ENCODE measurements around the gene TMEM151A. TPM values are rescaled to one million over a fixed set of nuclear protein-coding genes. Genes with fewer than 3 reads are reported as not detected.

The TMEM151A gene
- total and polyA plus RNA-seq, 8 donors = 0.46 to 19.6 (median 2.8) TPM; not detected in 2

DNA sequence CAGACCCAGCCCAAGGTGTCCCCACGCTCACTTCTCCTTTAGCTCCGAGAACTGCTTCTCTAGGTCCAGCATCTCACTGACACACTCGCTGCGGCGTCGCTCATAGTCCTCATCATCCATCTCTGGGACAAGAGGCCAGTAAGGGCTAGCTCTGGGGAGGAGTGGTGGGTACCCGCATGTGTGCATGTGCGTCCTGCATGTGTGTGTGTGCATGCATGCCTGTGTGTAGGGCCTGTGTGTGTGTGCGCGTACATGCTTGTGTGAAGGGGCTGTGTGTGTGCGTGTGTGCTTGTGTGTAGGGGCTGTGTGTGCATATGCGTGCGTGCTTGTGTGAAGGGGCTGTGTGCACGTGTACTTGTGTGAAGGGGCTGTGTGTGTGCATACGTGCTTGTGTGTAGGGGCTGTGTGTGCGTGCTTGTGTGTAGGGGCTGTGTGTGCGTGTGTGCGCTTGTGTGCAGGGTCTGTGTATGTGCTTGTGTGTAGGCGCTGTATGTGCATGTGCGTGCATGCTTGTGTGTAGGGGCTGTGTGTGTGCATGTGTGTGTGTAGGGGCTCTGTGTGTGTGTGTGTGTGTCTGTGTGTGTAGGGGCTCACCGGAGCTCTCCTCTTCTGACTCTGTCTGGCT, 49.9 kb downstream of the TMEM151A start:
- DNase-seq = no peak
- H3K27ac ChIP-seq = no peak overlapping the region
- WGBS, 5 donors = 89 to 97% (median 95%) methylated on average over 21 of the region's 21 CpGs
- no peak overlapping the region for H3K4me3 ChIP-seq
- no peak for TF ChIP-seq POLR2A (IDR thresholded peaks at IDR 0.05)
- no peak for TF ChIP-seq EP300 (IDR thresholded peaks at IDR 0.05)
- TF ChIP-seq POLR2AphosphoS5 (IDR thresholded peaks at IDR 0.05) = no peak
- no peaks in the 10 kb centered on the region for H3K27me3 ChIP-seq
- peaks cover 48 to 60% (median 58%) of the 10 kb centered on the region in 4 donors for H3K36me3 ChIP-seq
- peaks cover 37 to 49% (median 43%) of the 10 kb centered on the region in 4 donors for H3K4me1 ChIP-seq
- H3K9me3 ChIP-seq = no peaks in the 10 kb centered on the region
- intact Hi-C loops (cut with DNase I; ENCODE audit: low total_unique reads) = no loop called here

- WGBS, 5 donors = 89 to 93% (median 90%) methylated on average over 8 of the region's 8 CpGs
- Histone ChIP-seq H3K27ac (no peak overlapping the region), H3K27me3 (no peaks in the 10 kb centered on the region), H3K4me1 (peaks cover 34 to 48% (median 41%) of the 10 kb centered on the region in 4 donors), H3K36me3 (peaks cover 41 to 48% (median 46%) of the 10 kb centered on the region in 4 donors), H3K9me3 (no peaks in the 10 kb centered on the region), H3K4me3 (no peak overlapping the region)
- TF ChIP-seq EP300 (IDR thresholded peaks at IDR 0.05) (no peak), POLR2AphosphoS5 (IDR thresholded peaks at IDR 0.05) (no peak), POLR2A (IDR thresholded peaks at IDR 0.05) (no peak)
- TF ChIP-seq, protein P1, sequence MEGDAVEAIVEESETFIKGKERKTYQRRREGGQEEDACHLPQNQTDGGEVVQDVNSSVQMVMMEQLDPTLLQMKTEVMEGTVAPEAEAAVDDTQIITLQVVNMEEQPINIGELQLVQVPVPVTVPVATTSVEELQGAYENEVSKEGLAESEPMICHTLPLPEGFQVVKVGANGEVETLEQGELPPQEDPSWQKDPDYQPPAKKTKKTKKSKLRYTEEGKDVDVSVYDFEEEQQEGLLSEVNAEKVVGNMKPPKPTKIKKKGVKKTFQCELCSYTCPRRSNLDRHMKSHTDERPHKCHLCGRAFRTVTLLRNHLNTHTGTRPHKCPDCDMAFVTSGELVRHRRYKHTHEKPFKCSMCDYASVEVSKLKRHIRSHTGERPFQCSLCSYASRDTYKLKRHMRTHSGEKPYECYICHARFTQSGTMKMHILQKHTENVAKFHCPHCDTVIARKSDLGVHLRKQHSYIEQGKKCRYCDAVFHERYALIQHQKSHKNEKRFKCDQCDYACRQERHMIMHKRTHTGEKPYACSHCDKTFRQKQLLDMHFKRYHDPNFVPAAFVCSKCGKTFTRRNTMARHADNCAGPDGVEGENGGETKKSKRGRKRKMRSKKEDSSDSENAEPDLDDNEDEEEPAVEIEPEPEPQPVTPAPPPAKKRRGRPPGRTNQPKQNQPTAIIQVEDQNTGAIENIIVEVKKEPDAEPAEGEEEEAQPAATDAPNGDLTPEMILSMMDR (IDR thresholded peaks at IDR 0.05) = no peak
- DNase-seq = no peak
- intact Hi-C loops (cut with DNase I; ENCODE audit: low total_unique reads) = no loop called here
These were observed 51.5 kb downstream of the TMEM151A start for GRCh38 chr11:66343176-66343575.

GRCh38 chr11:66344550-66345315, 53.0 kb downstream of the TMEM151A start, which contains the start of gene BRMS1:
BRMS1 (minus strand) TSS chr11:66345104; CDS start chr11:66342234, 2,870 bp downstream.
- peak within 1 kb of the TSS; percentile 72 to 87 (median 82) for H3K4me3 ChIP-seq
- peak; percentile 99 for DNase-seq
- H3K27ac ChIP-seq = peak within 1 kb of the TSS; percentile 74 to 94 (median 91)
- H3K36me3 ChIP-seq = peaks cover 28 to 33% (median 30%) of the 10 kb centered on the region in 4 donors
- no peaks in the 10 kb centered on the region for H3K27me3 ChIP-seq
- peaks cover 37 to 63% (median 48%) of the 10 kb centered on the region in 4 donors for H3K4me1 ChIP-seq
- intact Hi-C loops (cut with DNase I; ENCODE audit: low total_unique reads) = no loop called here
- TF ChIP-seq POLR2A (IDR thresholded peaks at IDR 0.05) (peak in 2 of 4 donors; percentile 58 to 68), POLR2AphosphoS5 (IDR thresholded peaks at IDR 0.05) (peak; percentile 93 to 99 (median 93)), EP300 (IDR thresholded peaks at IDR 0.05) (no peak)
- TF ChIP-seq, protein P1 (IDR thresholded peaks at IDR 0.05) = peak in 1 of 7 experiments; percentile 58
- H3K9me3 ChIP-seq = no peaks in the 10 kb centered on the region
- 0 to 1% (median 0%) methylated on average over 25 to 59 of the region's 59 CpGs for WGBS, 5 donors

DNA sequence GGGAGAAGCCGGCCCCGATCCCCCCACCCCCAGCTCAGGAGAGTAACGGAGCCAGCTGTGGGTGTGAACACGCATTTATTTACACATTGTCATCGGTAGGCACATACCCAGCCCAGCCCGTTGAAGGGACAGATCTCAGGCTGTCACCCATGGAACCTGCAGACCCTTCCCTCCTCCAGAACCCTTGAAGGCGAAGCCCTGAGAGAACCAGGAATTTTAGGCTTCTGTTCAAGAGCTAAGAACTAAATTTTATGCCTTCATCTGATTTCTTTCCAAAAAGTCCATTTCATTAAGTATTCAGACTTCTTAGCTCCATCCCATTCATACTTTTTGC, 53.6 kb downstream of the TMEM151A start:
- H3K36me3 ChIP-seq = peaks cover 22 to 27% (median 25%) of the 10 kb centered on the region in 4 donors
- H3K27me3 ChIP-seq = no peaks in the 10 kb centered on the region
- DNase-seq = no peak
- no peaks in the 10 kb centered on the region for H3K9me3 ChIP-seq
- TF ChIP-seq, protein P1 (IDR thresholded peaks at IDR 0.05) = no peak
- TF ChIP-seq EP300 (IDR thresholded peaks at IDR 0.05) (no peak), POLR2A (IDR thresholded peaks at IDR 0.05) (no peak), POLR2AphosphoS5 (IDR thresholded peaks at IDR 0.05) (no peak)
- intact Hi-C loops (cut with DNase I; ENCODE audit: low total_unique reads) = no loop called here
- H3K4me3 ChIP-seq = peak overlapping the region; percentile 72 to 87 (median 82)
- H3K27ac ChIP-seq = peak overlapping the region; percentile 74 to 94 (median 91)
- peaks cover 37 to 69% (median 53%) of the 10 kb centered on the region in 4 donors for H3K4me1 ChIP-seq
- WGBS, 5 donors = 1 to 9% (median 2%) methylated on average over 4 to 7 of the region's 7 CpGs

Other genes with a start within 250 kb of the TMEM151A start
- gene GAL3ST3, start 242.7 kb upstream of the TMEM151A start, total RNA-seq = not detected
- gene GAL3ST3, start 242.7 kb upstream of the TMEM151A start, polyA plus RNA-seq = not detected
- gene SF3B2, start 239.5 kb upstream of the TMEM151A start, total RNA-seq = 100 to 1,000 TPM in 4 of 5 donors, 10 to 100 TPM in 1; 52.7 to 366 (median 164) TPM
- gene SF3B2, start 239.5 kb upstream of the TMEM151A start, polyA plus RNA-seq = 100 to 1,000 TPM in 1 of 3 donors, 10 to 100 TPM in 2; 71.4 to 110 (median 99.9) TPM
- gene PACS1, start 221.6 kb upstream of the TMEM151A start, total RNA-seq = 100 to 1,000 TPM in 2 of 5 donors, 10 to 100 TPM in 3; 47.0 to 269 (median 57.4) TPM
- 10 to 100 TPM; 14.7 to 24.3 (median 18.2) TPM for gene PACS1, start 221.6 kb upstream of the TMEM151A start, polyA plus RNA-seq
- 10 to 100 TPM in 3 of 5 donors, 1 to 10 TPM in 2; 2.9 to 94.2 (median 12.6) TPM for gene KLC2, start 34.2 kb upstream of the TMEM151A start, total RNA-seq
- gene KLC2, start 34.2 kb upstream of the TMEM151A start, polyA plus RNA-seq = 10 to 100 TPM in 2 of 3 donors, 1 to 10 TPM in 1; 7.5 to 19.5 (median 10.7) TPM
- gene RAB1B, start 23.3 kb upstream of the TMEM151A start, total RNA-seq = 10 to 100 TPM; 19.3 to 93.6 (median 36.7) TPM
- gene RAB1B, start 23.3 kb upstream of the TMEM151A start, polyA plus RNA-seq = 100 to 1,000 TPM in 2 of 3 donors, 10 to 100 TPM in 1; 98.0 to 170 (median 168) TPM
- gene CNIH2, start 13.7 kb upstream of the TMEM151A start, total RNA-seq = not detected
- 1 to 10 TPM in 1 of 3 donors, under 1 TPM in 2; 0.50 to 1.5 (median 0.80) TPM for gene CNIH2, start 13.7 kb upstream of the TMEM151A start, polyA plus RNA-seq
- 100 to 1,000 TPM in 1 of 5 donors, 10 to 100 TPM in 4; 11.6 to 122 (median 41.9) TPM for gene YIF1A, start 2.8 kb upstream of the TMEM151A start, total RNA-seq
- 10 to 100 TPM; 67.1 to 88.1 (median 87.7) TPM for gene YIF1A, start 2.8 kb upstream of the TMEM151A start, polyA plus RNA-seq
- 10 to 100 TPM in 2 of 5 donors, 1 to 10 TPM in 2, under 1 TPM in 1; 0.58 to 66.9 (median 6.8) TPM for gene CD248, start 25.1 kb downstream of the TMEM151A start, total RNA-seq
- 1 to 10 TPM; 2.3 to 5.6 (median 4.6) TPM for gene CD248, start 25.1 kb downstream of the TMEM151A start, polyA plus RNA-seq
- 10 to 100 TPM in 2 of 5 donors, 1 to 10 TPM in 2, under 1 TPM in 1; 0.58 to 26.4 (median 7.1) TPM for gene RIN1, start 44.5 kb downstream of the TMEM151A start, total RNA-seq
- 10 to 100 TPM in 2 of 3 donors, 1 to 10 TPM in 1; 7.8 to 17.3 (median 10.7) TPM for gene RIN1, start 44.5 kb downstream of the TMEM151A start, polyA plus RNA-seq
- gene BRMS1, start 53.2 kb downstream of the TMEM151A start, total RNA-seq = 100 to 1,000 TPM in 1 of 5 donors, 10 to 100 TPM in 4; 14.6 to 105 (median 37.4) TPM
- 10 to 100 TPM; 60.1 to 68.7 (median 64.2) TPM for gene BRMS1, start 53.2 kb downstream of the TMEM151A start, polyA plus RNA-seq
- 10 to 100 TPM in 4 of 5 donors, 1 to 10 TPM in 1; 3.5 to 22.3 (median 18.4) TPM for gene B4GAT1, start 55.7 kb downstream of the TMEM151A start, total RNA-seq
- 10 to 100 TPM; 10.8 to 17.3 (median 11.3) TPM for gene B4GAT1, start 55.7 kb downstream of the TMEM151A start, polyA plus RNA-seq
- 10 to 100 TPM in 1 of 5 donors, 1 to 10 TPM in 4; 3.9 to 14.3 (median 7.0) TPM for gene SLC29A2, start 79.9 kb downstream of the TMEM151A start, total RNA-seq
- gene SLC29A2, start 79.9 kb downstream of the TMEM151A start, polyA plus RNA-seq = 10 to 100 TPM in 1 of 3 donors, 1 to 10 TPM in 2; 2.0 to 10.1 (median 5.8) TPM
- gene NPAS4, start 129.1 kb downstream of the TMEM151A start, total RNA-seq = 1 to 10 TPM in 1 of 5 donors, under 1 TPM in 1, not detected in 3; 0.89 to 1.7 TPM
- gene NPAS4, start 129.1 kb downstream of the TMEM151A start, polyA plus RNA-seq = under 1 TPM in 2 of 3 donors, not detected in 1; 0.25 to 0.50 TPM
- 10 to 100 TPM; 18.8 to 50.9 (median 29.7) TPM for gene MRPL11, start 147.0 kb downstream of the TMEM151A start, total RNA-seq
- 10 to 100 TPM; 51.8 to 66.8 (median 53.4) TPM for gene MRPL11, start 147.0 kb downstream of the TMEM151A start, polyA plus RNA-seq
- 10 to 100 TPM in 1 of 5 donors, 1 to 10 TPM in 3, under 1 TPM in 1; 0.58 to 11.2 (median 6.4) TPM for gene PELI3, start 175.0 kb downstream of the TMEM151A start, total RNA-seq
- gene PELI3, start 175.0 kb downstream of the TMEM151A start, polyA plus RNA-seq = 1 to 10 TPM; 7.3 to 9.8 (median 9.3) TPM
- gene DPP3, start 188.5 kb downstream of the TMEM151A start, total RNA-seq = 100 to 1,000 TPM in 2 of 5 donors, 10 to 100 TPM in 3; 14.0 to 320 (median 42.3) TPM
- gene DPP3, start 188.5 kb downstream of the TMEM151A start, polyA plus RNA-seq = 10 to 100 TPM; 20.0 to 26.9 (median 26.4) TPM
- 100 to 1,000 TPM in 1 of 5 donors, 10 to 100 TPM in 4; 13.6 to 138 (median 44.3) TPM for gene BBS1, start 218.7 kb downstream of the TMEM151A start, total RNA-seq
- 10 to 100 TPM; 12.3 to 12.4 (median 12.4) TPM for gene BBS1, start 218.7 kb downstream of the TMEM151A start, polyA plus RNA-seq